Gastroesophageal sphincter (tissue), 3 donors: Measurements from ENCODE around the gene SMTNL2.
"Not testable (repeated sequence)": the region's sequence is repeated elsewhere in the genome, so short reads cannot be mapped to it uniquely, and the experiment has no call there.

Source experiments
- EP300 ChIP-seq: sonication (generic); formaldehyde crosslinking; IDR thresholded peaks from one replicate; pipeline ENCODE4 v1.6.1; 2017; ENCODE audit warnings: antibody characterized with exemption, mild to moderate bottlenecking
- POLR2A ChIP-seq, 2 donors: fragments of 450-650 bp; IDR thresholded peaks; one replicate each; pipeline ENCODE4 v1.6.1; 2017; ENCODE audit warnings: antibody characterized with exemption in 2 of 2, mild to moderate bottlenecking in 2 of 2, moderate library complexity in 1 of 2
- POLR2AphosphoS5 ChIP-seq: sonication (generic); formaldehyde crosslinking; IDR thresholded peaks from one replicate; pipeline ENCODE4 v1.6.1; 2017; ENCODE audit warnings: antibody characterized with exemption
- TF ChIP-seq, protein P1 (sequence below), 4 experiments: fragments of 200-600 bp in 2 of 4; fragments of 450-650 bp in 2 of 4; sonication (generic) in 1 of 4; IDR thresholded peaks; one replicate each; pipeline ENCODE4 v1.5.1; 2017 to 2019; ENCODE audit warnings: antibody characterized with exemption in 4 of 4, mild to moderate bottlenecking in 2 of 4, moderate library complexity in 2 of 4

DNA sequence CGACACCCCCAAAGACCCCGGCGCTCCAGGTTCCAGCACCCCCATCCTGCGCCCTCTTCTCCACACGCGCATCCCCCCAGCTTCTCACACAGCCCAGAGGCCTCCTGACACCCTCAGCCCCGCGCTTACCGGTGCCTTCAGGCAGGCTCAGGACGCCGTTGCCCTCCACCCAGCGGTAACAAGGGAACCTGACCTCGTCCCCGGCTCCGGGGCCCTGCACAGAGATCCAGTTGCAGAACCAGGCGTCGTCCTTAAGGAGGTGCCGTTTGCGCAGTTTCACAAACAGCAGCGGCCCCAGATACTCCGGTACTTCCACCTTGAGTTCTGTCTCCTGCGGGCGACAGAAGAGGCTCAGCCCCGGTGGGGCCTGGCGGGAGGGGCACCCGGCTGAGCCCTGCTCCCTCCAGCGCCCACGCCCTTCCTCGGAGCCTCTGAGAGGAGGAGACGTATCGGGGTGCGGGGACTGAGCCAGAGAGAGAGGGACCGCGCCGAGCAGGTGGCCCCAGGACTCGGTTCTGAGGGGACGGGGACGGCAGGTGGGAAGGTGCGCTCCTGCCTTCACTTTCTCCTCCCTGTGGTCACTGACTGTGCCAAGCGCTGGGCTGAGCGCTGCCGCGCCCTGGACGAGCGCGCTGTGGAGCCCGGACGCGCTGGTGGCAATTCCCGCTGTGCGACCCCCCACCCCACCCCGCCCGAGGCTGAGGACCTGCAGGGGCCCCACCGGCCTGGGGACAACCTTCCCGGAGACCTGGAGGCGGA lies 55.2 kb downstream of the SMTNL2 start:
- TF ChIP-seq POLR2AphosphoS5; POLR2A (IDR thresholded peaks at IDR 0.05); EP300: not testable (repeated sequence)
- TF ChIP-seq, protein P1, sequence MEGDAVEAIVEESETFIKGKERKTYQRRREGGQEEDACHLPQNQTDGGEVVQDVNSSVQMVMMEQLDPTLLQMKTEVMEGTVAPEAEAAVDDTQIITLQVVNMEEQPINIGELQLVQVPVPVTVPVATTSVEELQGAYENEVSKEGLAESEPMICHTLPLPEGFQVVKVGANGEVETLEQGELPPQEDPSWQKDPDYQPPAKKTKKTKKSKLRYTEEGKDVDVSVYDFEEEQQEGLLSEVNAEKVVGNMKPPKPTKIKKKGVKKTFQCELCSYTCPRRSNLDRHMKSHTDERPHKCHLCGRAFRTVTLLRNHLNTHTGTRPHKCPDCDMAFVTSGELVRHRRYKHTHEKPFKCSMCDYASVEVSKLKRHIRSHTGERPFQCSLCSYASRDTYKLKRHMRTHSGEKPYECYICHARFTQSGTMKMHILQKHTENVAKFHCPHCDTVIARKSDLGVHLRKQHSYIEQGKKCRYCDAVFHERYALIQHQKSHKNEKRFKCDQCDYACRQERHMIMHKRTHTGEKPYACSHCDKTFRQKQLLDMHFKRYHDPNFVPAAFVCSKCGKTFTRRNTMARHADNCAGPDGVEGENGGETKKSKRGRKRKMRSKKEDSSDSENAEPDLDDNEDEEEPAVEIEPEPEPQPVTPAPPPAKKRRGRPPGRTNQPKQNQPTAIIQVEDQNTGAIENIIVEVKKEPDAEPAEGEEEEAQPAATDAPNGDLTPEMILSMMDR (IDR thresholded peaks at IDR 0.05) = not testable (repeated sequence)
